ENCODE results near the gene PPIP5K2.

PPIP5K2 gene

GRCh38 chr5:103166706-103167105 is 46.6 kb downstream of the PPIP5K2 start:
- H3K27ac ChIP-seq (ENCODE audit: low read length): no peak overlapping the region
- TF ChIP-seq EZH2 (optimal IDR thresholded peaks at IDR 0.05; ENCODE audit: low read depth, low read length) (no peak), EZH2phosphoT487 (IDR thresholded peaks at IDR 0.05; ENCODE audit: low read length) (no peak), CTCF (IDR thresholded peaks at IDR 0.05; ENCODE audit: low read length) (no peak)
- no peak overlapping the region for H3K9ac ChIP-seq (ENCODE audit: low read length)
- no peak for DNase-seq
- no peaks in the 10 kb centered on the region for H3K36me3 ChIP-seq (replicated peaks; ENCODE audit: insufficient read depth, low read length)
- no peaks in the 10 kb centered on the region for H3K9me3 ChIP-seq (replicated peaks; ENCODE audit: insufficient read depth, low read length)
- no peaks in the 10 kb centered on the region for H3K4me1 ChIP-seq (ENCODE audit: low read length)
- H4K20me1 ChIP-seq (ENCODE audit: insufficient read depth, low read length): no peaks in the 10 kb centered on the region
- no peaks in the 10 kb centered on the region for H3K9me2 ChIP-seq (replicated peaks; ENCODE audit: insufficient read depth, low read length)
- no peaks in the 10 kb centered on the region for H3F3A ChIP-seq (ENCODE audit: insufficient read depth, low read length)
- no peaks in the 10 kb centered on the region for H3K27me3 ChIP-seq (replicated peaks; ENCODE audit: insufficient read depth, low read length)
- no peak overlapping the region for H3K4me2 ChIP-seq (ENCODE audit: low read depth, low read length)
- no peaks in the 10 kb centered on the region for H3K79me2 ChIP-seq (ENCODE audit: low read length)
- H3K4me3 ChIP-seq (ENCODE audit: low read length): no peak overlapping the region
- no peak overlapping the region for H2AFZ ChIP-seq (ENCODE audit: low read length)

- TF ChIP-seq EZH2 (optimal IDR thresholded peaks at IDR 0.05; ENCODE audit: low read depth, low read length): no peak
- TF ChIP-seq EZH2phosphoT487 (IDR thresholded peaks at IDR 0.05; ENCODE audit: low read length): no peak
- TF ChIP-seq CTCF (IDR thresholded peaks at IDR 0.05; ENCODE audit: low read length): no peak
- H3K27ac ChIP-seq (ENCODE audit: low read length): no peak overlapping the region
- no peaks in the 10 kb centered on the region for H3K9me2 ChIP-seq (replicated peaks; ENCODE audit: insufficient read depth, low read length)
- H2AFZ ChIP-seq (ENCODE audit: low read length): no peak overlapping the region
- H3K27me3 ChIP-seq (replicated peaks; ENCODE audit: insufficient read depth, low read length): no peaks in the 10 kb centered on the region
- no peaks in the 10 kb centered on the region for H3K9me3 ChIP-seq (replicated peaks; ENCODE audit: insufficient read depth, low read length)
- no peak overlapping the region for H3K4me2 ChIP-seq (ENCODE audit: low read depth, low read length)
- H4K20me1 ChIP-seq (ENCODE audit: insufficient read depth, low read length): no peaks in the 10 kb centered on the region
- H3K4me3 ChIP-seq (ENCODE audit: low read length): no peak overlapping the region
- no peaks in the 10 kb centered on the region for H3F3A ChIP-seq (ENCODE audit: insufficient read depth, low read length)
- H3K9ac ChIP-seq (ENCODE audit: low read length): no peak overlapping the region
- no peaks in the 10 kb centered on the region; the same call in 1 of the 2 replicates for H3K36me3 ChIP-seq (replicated peaks; ENCODE audit: insufficient read depth, low read length)
- no peaks in the 10 kb centered on the region for H3K79me2 ChIP-seq (ENCODE audit: low read length)
- no peaks in the 10 kb centered on the region for H3K4me1 ChIP-seq (ENCODE audit: low read length)
- DNase-seq: no peak
Observed at GRCh38 chr5:103174147-103174546, 54.0 kb downstream of the PPIP5K2 start.

- no peaks in the 10 kb centered on the region for H3F3A ChIP-seq (ENCODE audit: insufficient read depth, low read length)
- H3K4me2 ChIP-seq (ENCODE audit: low read depth, low read length): no peak overlapping the region
- H3K9ac ChIP-seq (ENCODE audit: low read length): no peak overlapping the region
- H3K79me2 ChIP-seq (ENCODE audit: low read length): no peaks in the 10 kb centered on the region
- H3K36me3 ChIP-seq (replicated peaks; ENCODE audit: insufficient read depth, low read length): no peaks in the 10 kb centered on the region; the same call in 1 of the 2 replicates
- H3K4me3 ChIP-seq (ENCODE audit: low read length): no peak overlapping the region
- no peaks in the 10 kb centered on the region for H3K27me3 ChIP-seq (replicated peaks; ENCODE audit: insufficient read depth, low read length)
- DNase-seq: no peak
- H2AFZ ChIP-seq (ENCODE audit: low read length): no peak overlapping the region
- H3K27ac ChIP-seq (ENCODE audit: low read length): no peak overlapping the region
- no peak for TF ChIP-seq CTCF (IDR thresholded peaks at IDR 0.05; ENCODE audit: low read length)
- TF ChIP-seq EZH2phosphoT487 (IDR thresholded peaks at IDR 0.05; ENCODE audit: low read length): no peak
- no peak for TF ChIP-seq EZH2 (optimal IDR thresholded peaks at IDR 0.05; ENCODE audit: low read depth, low read length)
- H3K4me1 ChIP-seq (ENCODE audit: low read length): no peaks in the 10 kb centered on the region
- no peaks in the 10 kb centered on the region for H3K9me2 ChIP-seq (replicated peaks; ENCODE audit: insufficient read depth, low read length)
- no peaks in the 10 kb centered on the region for H3K9me3 ChIP-seq (replicated peaks; ENCODE audit: insufficient read depth, low read length)
- no peaks in the 10 kb centered on the region for H4K20me1 ChIP-seq (ENCODE audit: insufficient read depth, low read length)
Observed at GRCh38 chr5:103177543-103177942, 57.4 kb downstream of the PPIP5K2 start.
